Calu3 (cell line): Measurements from ENCODE around the gene MAP3K2. TPM values are rescaled to one million over a fixed set of nuclear protein-coding genes. Genes with fewer than 3 reads are reported as not detected.

Source experiments
- BruUV-seq: library from RNA; stranded (reverse); fragments of 400-500 nt; replicated peaks from 2 replicates; lab custom pipeline; 2021; lab: Mats Ljungman, UMichigan
- CTCF ChIA-PET: fragments of 300-600 bp; sonication (Branson Sonifier 250); formaldehyde crosslinking; loops from one replicate; lab custom pipeline; 2022; ENCODE audit warnings: antibody characterized with exemption; lab: Charles Lee
- DNase-seq: peaks from one replicate; pipeline ENCODE4 v3.0.0; 2022
- H3K27ac Mint-ChIP-seq: one replicate; pipeline ENCODE4 v1.8.0; 2022; ENCODE audit warnings: mixed read lengths; ENCODE audit not compliant: unreplicated experiment
- H3K27me3 Mint-ChIP-seq: one replicate; pipeline ENCODE4 v1.8.0; 2022; ENCODE audit warnings: mixed read lengths; ENCODE audit not compliant: unreplicated experiment
- H3K36me3 Mint-ChIP-seq: one replicate; pipeline ENCODE4 v1.8.0; 2022; ENCODE audit warnings: mild to moderate bottlenecking, moderate library complexity, mixed read lengths; ENCODE audit not compliant: insufficient read depth, unreplicated experiment
- H3K4me1 Mint-ChIP-seq: one replicate; pipeline ENCODE4 v1.8.0; 2022; ENCODE audit warnings: mild to moderate bottlenecking, low read depth, mixed read lengths; ENCODE audit not compliant: unreplicated experiment
- H3K4me3 Mint-ChIP-seq: one replicate; pipeline ENCODE4 v1.8.0; 2022; ENCODE audit warnings: mild to moderate bottlenecking, low read depth, moderate library complexity, mixed read lengths; ENCODE audit not compliant: unreplicated experiment
- H3K9me3 Mint-ChIP-seq: one replicate; pipeline ENCODE4 v1.8.0; 2022; ENCODE audit warnings: low read depth, mixed read lengths; ENCODE audit not compliant: unreplicated experiment
- CTCF ChIP-seq: fragments of 200-600 bp; IDR thresholded peaks from one replicate; pipeline ENCODE4 v1.8.0; 2022; ENCODE audit warnings: antibody characterized with exemption; ENCODE audit not compliant: unreplicated experiment
- intact Hi-C: fragments of 100-400 bp; cut with micrococcal nuclease; formaldehyde crosslinking; loops from one replicate; pipeline ENCODE4 v1.10.0; 2022; ENCODE audit not compliant: unreplicated experiment
- microRNA-seq: library from miRNA; unstranded; fragments of <30 nt; microRNA quantifications from one replicate; pipeline ENCODE4 v1.2.0, GENCODE V29; 2022
- total RNA-seq: library from RNA; stranded (reverse); gene quantifications from 2 replicates; pipeline ENCODE4 v1.2.3, GENCODE V29; 2022

MAP3K2 gene
- total RNA-seq, 1 experiment from 2014 or later: 60.9 TPM

- no peak for DNase-seq
- Mint-ChIP-seq H3K9me3 (no peaks in the 10 kb centered on the region), H3K4me1 (peaks cover 18% of the 10 kb centered on the region), H3K27ac (no peak overlapping the region), H3K27me3 (no peaks in the 10 kb centered on the region), H3K36me3 (peaks cover 16% of the 10 kb centered on the region), H3K4me3 (no peak overlapping the region)
- TF ChIP-seq CTCF: no peak
- CTCF ChIA-PET: interaction anchor here (1.0 kb wide), 1 partner anchor 58 kb away, joined by 4 read pairs; no protein-coding TSS in a partner anchor
- intact Hi-C loops: no loop called here
- BruUV-seq: no TSS peak
Measured at GRCh38 chr2:127255146-127255545, 132.6 kb downstream of the MAP3K2 start.

- CTCF ChIA-PET: interaction anchor here (0.7 to 1.0 kb wide), 2 partner anchors 57 to 237 kb away, joined by 3 to 4 read pairs; no protein-coding TSS in a partner anchor
Measured at GRCh38 chr2:127254386-127254981, 133.3 kb downstream of the MAP3K2 start.

More at GRCh38 chr2:127254386-127254981, 133.3 kb downstream of the MAP3K2 start:
- no TSS peak for BruUV-seq
- Mint-ChIP-seq H3K36me3 (peaks cover 14% of the 10 kb centered on the region), H3K9me3 (no peaks in the 10 kb centered on the region), H3K27me3 (no peaks in the 10 kb centered on the region), H3K27ac (peak overlapping the region; percentile 20), H3K4me3 (no peak overlapping the region), H3K4me1 (peaks cover 18% of the 10 kb centered on the region)
- peak; percentile 45 for DNase-seq
- TF ChIP-seq CTCF: no peak
- intact Hi-C loops: no loop called here

Small RNAs within 50 kb of the gene (microRNA-seq; reads per million reads assigned to microRNA genes)
- 1.4 reads per million for gene MIR4783

Other genes starting within 250 kb of the MAP3K2 start
- gene CYP27C1, start 167.7 kb downstream of the MAP3K2 start, total RNA-seq: 0.07 TPM in 1 of 2 replicates, not detected in the other
- gene ERCC3, start 93.8 kb downstream of the MAP3K2 start, total RNA-seq: 41.3 and 42.1 TPM in 2 replicates
- gene PROC, start 30.5 kb upstream of the MAP3K2 start, total RNA-seq: 0.59 TPM in 1 of 2 replicates, not detected in the other
- gene IWS1, start 138.5 kb upstream of the MAP3K2 start, total RNA-seq: 47.6 and 48.9 TPM in 2 replicates
- gene MYO7B, start 147.7 kb upstream of the MAP3K2 start, total RNA-seq: 0.05 and 0.39 TPM in 2 replicates